HCT116 (cell line): ENCODE results near the gene CTBP1.

Experiments used
- CBX3 ChIP-seq: IDR thresholded peaks from 2 replicates; pipeline ENCODE4 v1.6.1; 2012; ENCODE audit warnings: low read depth
- CTCF ChIP-seq, 3 experiments: fragments of 200-600 bp in 1 of 3; sonication (generic) in 1 of 3; IDR thresholded peaks in 2 of 3; conservative IDR thresholded peaks in 1 of 3; 2 replicates each; pipeline ENCODE4 v1.5.1; 2012 to 2017; ENCODE audit warnings: low read depth in 2 of 3, low read length in 2 of 3, antibody characterized with exemption in 1 of 3, borderline replicate concordance in 1 of 3, control low read depth in 1 of 3, mild to moderate bottlenecking in 1 of 3, mixed read lengths in 1 of 3, mixed run types in 1 of 3, moderate library complexity in 1 of 3; ENCODE audit not compliant: insufficient read depth in 1 of 3
- EGR1 ChIP-seq: IDR thresholded peaks from 2 replicates; pipeline ENCODE4 v1.6.1; 2012; ENCODE audit warnings: low read depth
- EZH2 ChIP-seq: fragments of 200-600 bp; sonication (generic); IDR thresholded peaks from 2 replicates; pipeline ENCODE4 v1.6.1; 2017; ENCODE audit warnings: antibody characterized with exemption, mixed run types
- EZH2phosphoT487 ChIP-seq: fragments of 200-600 bp; IDR thresholded peaks from 2 replicates; pipeline ENCODE4 v1.6.1; 2018; ENCODE audit warnings: antibody characterized with exemption, borderline replicate concordance
- MAX ChIP-seq: IDR thresholded peaks from 2 replicates; pipeline ENCODE4 v1.6.1; 2012
- POLR2A ChIP-seq: IDR thresholded peaks from 2 replicates; pipeline ENCODE4 v1.7.0; 2011; ENCODE audit warnings: borderline replicate concordance; ENCODE audit not compliant: insufficient read depth, insufficient read length; ENCODE audit errors: extremely low read depth
- POLR2AphosphoS5 ChIP-seq: IDR thresholded peaks from 2 replicates; pipeline ENCODE4 v1.6.1; 2011; ENCODE audit warnings: mild to moderate bottlenecking, low read depth, low read length, moderate library complexity
- YY1 ChIP-seq: IDR thresholded peaks from 2 replicates; pipeline ENCODE4 v1.6.1; 2011; ENCODE audit warnings: low read length, low read depth, moderate library complexity, mild to moderate bottlenecking; ENCODE audit not compliant: insufficient replicate concordance; ENCODE audit errors: extremely low read depth
- ZFX ChIP-seq: fragments of 450-650 bp; IDR thresholded peaks from 2 replicates; pipeline ENCODE4 v1.6.1; 2017
- ZNF274 ChIP-seq: fragments of 200-500 bp; sonication (Bioruptor generic); IDR thresholded peaks from 2 replicates; pipeline ENCODE4 v1.6.1; 2014; ENCODE audit warnings: mild to moderate bottlenecking, low read depth, low read length, inconsistent platforms

- TF ChIP-seq POLR2A (no peak), CTCF (IDR thresholded peaks at IDR 0.05 in 2 of 3, conservative IDR thresholded peaks at IDR 0.05 in 1 of 3; ENCODE audit: borderline replicate concordance in 1 of 3, insufficient read depth in 1 of 3, low read depth in 2 of 3, low read length in 2 of 3) (no peak), EZH2 (no peak), EZH2phosphoT487 (no peak), YY1 (no peak), POLR2AphosphoS5 (no peak), EGR1 (no peak), ZFX (no peak), CBX3 (no peak), MAX (no peak), ZNF274 (no peak)
Measured at GRCh38 chr4:1259966-1260365, 11.0 kb upstream of the CTBP1 start.
